PC-9 (cell line): Measurements from ENCODE around the gene SCT. TPM values are rescaled to one million over a fixed set of nuclear protein-coding genes. Genes with fewer than 3 reads are reported as not detected.

Experiments used
- BruUV-seq: library from RNA; stranded (reverse); fragments of 400-500 nt; replicated peaks from 2 replicates; lab custom pipeline; 2021; lab: Mats Ljungman, UMichigan
- CTCF ChIA-PET: fragments of 300-600 bp; sonication (Branson Sonifier 250); formaldehyde crosslinking; loops from one replicate; lab custom pipeline; 2022; ENCODE audit warnings: antibody characterized with exemption; lab: Charles Lee
- POLR2A ChIA-PET: fragments of 300-600 bp; sonication (Branson Sonifier 250); formaldehyde crosslinking; loops from one replicate; lab custom pipeline; 2022; ENCODE audit warnings: antibody characterized with exemption; ENCODE audit not compliant: unreplicated experiment; lab: Charles Lee
- DNase-seq, 2 experiments: peaks; one replicate each; pipeline versions ENCODE4 v3.0.0 to v3.0.0-alpha.2; 2015 to 2022; ENCODE audit warnings: mixed read lengths in 1 of 2
- H2AFZ ChIP-seq: fragments of 200-600 bp; sonication (generic); 2 replicates; pipeline ENCODE4 v1.8.1; 2017; ENCODE audit warnings: antibody characterized with exemption
- H3F3A ChIP-seq: fragments of 200-600 bp; sonication (generic); 2 replicates; pipeline ENCODE4 v1.8.1; 2017; ENCODE audit warnings: antibody characterized with exemption, mild to moderate bottlenecking, low read depth; ENCODE audit not compliant: insufficient read depth
- H3K27ac ChIP-seq: fragments of 200-600 bp; sonication (generic); 2 replicates; pipeline ENCODE4 v1.6.1; 2016; ENCODE audit warnings: mixed run types
- H3K27me3 ChIP-seq: fragments of 200-600 bp; sonication (generic); 2 replicates; pipeline ENCODE4 v1.6.1; 2016; ENCODE audit warnings: low read depth, mixed run types; ENCODE audit not compliant: insufficient read depth
- H3K36me3 ChIP-seq: fragments of 200-600 bp; sonication (generic); 2 replicates; pipeline ENCODE4 v1.6.1; 2016; ENCODE audit warnings: low read depth, mixed run types
- H3K4me1 ChIP-seq: fragments of 200-600 bp; sonication (generic); replicated peaks from 2 replicates; pipeline ENCODE4 v1.6.1; 2016; ENCODE audit warnings: mixed run types; ENCODE audit not compliant: insufficient read depth
- H3K4me2 ChIP-seq: fragments of 200-600 bp; sonication (generic); 2 replicates; pipeline ENCODE4 v1.6.1; 2017; ENCODE audit warnings: mixed run types
- H3K4me3 ChIP-seq: fragments of 200-600 bp; sonication (generic); 2 replicates; pipeline ENCODE4 v1.6.1; 2016; ENCODE audit warnings: mixed run types
- H3K79me2 ChIP-seq: fragments of 200-600 bp; sonication (generic); 2 replicates; pipeline ENCODE4 v1.6.1; 2017; ENCODE audit warnings: low read depth, mixed run types
- H3K9me2 ChIP-seq: fragments of 200-600 bp; sonication (generic); 2 replicates; pipeline ENCODE4 v1.8.1; 2017; ENCODE audit warnings: mild to moderate bottlenecking; ENCODE audit not compliant: insufficient read depth
- H3K9me3 ChIP-seq: fragments of 200-600 bp; sonication (generic); 2 replicates; pipeline ENCODE4 v1.8.1; 2016; ENCODE audit warnings: low read depth; ENCODE audit not compliant: insufficient read depth
- H4K20me1 ChIP-seq: fragments of 200-600 bp; sonication (generic); 2 replicates; pipeline ENCODE4 v1.8.1; 2017; ENCODE audit not compliant: insufficient read depth
- EZH2 ChIP-seq: fragments of 200-600 bp; sonication (generic); IDR thresholded peaks from 2 replicates; pipeline ENCODE4 v1.8.0; 2017; ENCODE audit warnings: antibody characterized with exemption, low read depth
- intact Hi-C: fragments of 100-400 bp; cut with micrococcal nuclease; formaldehyde crosslinking; loops from one replicate; pipeline ENCODE4 v1.10.0; 2022; ENCODE audit not compliant: unreplicated experiment
- total RNA-seq: library from RNA; stranded (reverse); gene quantifications from 2 replicates; pipeline ENCODE4 v1.2.3, GENCODE V29; 2021
- TF ChIP-seq, protein P1 (sequence below): fragments of 200-600 bp; sonication (generic); conservative IDR thresholded peaks from 2 replicates; pipeline ENCODE4 v1.6.1; 2017; ENCODE audit warnings: mixed run types, antibody characterized with exemption, mild to moderate bottlenecking, moderate library complexity

Gene SCT
- total RNA-seq, 1 experiment from 2014 or later, result not detected

DNA sequence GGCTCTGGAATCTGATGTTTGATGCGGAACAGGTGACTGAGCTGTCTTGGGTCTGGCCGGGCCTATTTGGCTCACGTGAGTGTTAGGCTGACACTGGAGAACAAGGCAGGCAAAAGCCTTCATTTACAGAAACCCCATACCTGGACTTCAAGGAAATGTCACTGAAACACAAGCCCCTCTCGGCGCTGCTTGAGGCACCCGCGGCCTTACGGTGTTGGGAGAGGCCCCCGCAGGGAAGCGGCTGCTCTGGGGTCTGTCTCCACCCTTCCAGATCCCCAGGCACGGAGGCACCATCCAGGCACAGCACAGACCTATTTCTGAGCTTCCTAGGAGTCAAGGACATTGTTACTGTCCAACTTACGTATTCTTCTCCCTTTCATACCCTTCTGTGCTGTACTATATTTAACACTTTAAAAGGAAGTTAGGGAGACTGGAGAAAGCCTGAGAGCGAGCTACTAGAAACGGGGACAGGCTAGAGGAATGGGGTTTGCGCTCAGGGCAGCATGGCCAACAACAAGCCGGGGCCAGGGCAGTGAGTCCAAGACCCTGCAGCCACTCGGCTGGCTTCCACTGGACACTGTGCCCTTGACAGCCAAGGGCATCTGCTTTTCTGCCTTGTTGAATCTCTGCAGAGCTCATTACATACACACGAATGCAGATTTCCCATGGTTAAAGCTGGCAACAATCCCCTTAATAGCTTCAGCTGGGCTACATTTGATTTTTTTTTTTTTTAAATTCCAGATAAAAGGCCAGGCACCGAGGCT lies 33.9 kb upstream of the SCT start:
- Histone ChIP-seq H3F3A (0 out of 2 replicates have a peak, but pooled peaks cover 6% of the 10 kb centered on the region), H3K9me2 (no peaks in the 10 kb centered on the region), H3K9me3 (no peaks in the 10 kb centered on the region), H3K4me2 (no peak overlapping the region), H3K4me3 (no peak overlapping the region), H3K4me1 (no peaks in the 10 kb centered on the region), H3K27me3 (no peaks in the 10 kb centered on the region), H3K36me3 (no peaks in the 10 kb centered on the region), H4K20me1 (peaks cover 8% of the 10 kb centered on the region; the same call in 1 of the 2 replicates), H3K79me2 (no peaks in the 10 kb centered on the region), H3K27ac (no peak overlapping the region), H2AFZ (no peak overlapping the region)
- CTCF ChIA-PET, result interaction anchor here (0.6 kb wide), 1 partner anchor 724 kb away, joined by 3 read pairs; no protein-coding TSS in a partner anchor
- DNase-seq, result no peak
- BruUV-seq, result no TSS peak
- POLR2A ChIA-PET, result no interaction called here
- intact Hi-C loops, result loop anchor here (5.0 kb wide), 1 partner anchor 101 kb away; no protein-coding TSS in a partner anchor
- TF ChIP-seq, protein P1, sequence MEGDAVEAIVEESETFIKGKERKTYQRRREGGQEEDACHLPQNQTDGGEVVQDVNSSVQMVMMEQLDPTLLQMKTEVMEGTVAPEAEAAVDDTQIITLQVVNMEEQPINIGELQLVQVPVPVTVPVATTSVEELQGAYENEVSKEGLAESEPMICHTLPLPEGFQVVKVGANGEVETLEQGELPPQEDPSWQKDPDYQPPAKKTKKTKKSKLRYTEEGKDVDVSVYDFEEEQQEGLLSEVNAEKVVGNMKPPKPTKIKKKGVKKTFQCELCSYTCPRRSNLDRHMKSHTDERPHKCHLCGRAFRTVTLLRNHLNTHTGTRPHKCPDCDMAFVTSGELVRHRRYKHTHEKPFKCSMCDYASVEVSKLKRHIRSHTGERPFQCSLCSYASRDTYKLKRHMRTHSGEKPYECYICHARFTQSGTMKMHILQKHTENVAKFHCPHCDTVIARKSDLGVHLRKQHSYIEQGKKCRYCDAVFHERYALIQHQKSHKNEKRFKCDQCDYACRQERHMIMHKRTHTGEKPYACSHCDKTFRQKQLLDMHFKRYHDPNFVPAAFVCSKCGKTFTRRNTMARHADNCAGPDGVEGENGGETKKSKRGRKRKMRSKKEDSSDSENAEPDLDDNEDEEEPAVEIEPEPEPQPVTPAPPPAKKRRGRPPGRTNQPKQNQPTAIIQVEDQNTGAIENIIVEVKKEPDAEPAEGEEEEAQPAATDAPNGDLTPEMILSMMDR, result no peak
- no peak for TF ChIP-seq EZH2

- Histone ChIP-seq H3K27me3 (no peaks in the 10 kb centered on the region), H3K4me3 (no peak overlapping the region), H4K20me1 (peaks cover 8% of the 10 kb centered on the region; the same call in 1 of the 2 replicates), H3F3A (0 out of 2 replicates have a peak, but pooled peaks cover 6% of the 10 kb centered on the region), H3K27ac (no peak overlapping the region), H3K9me2 (no peaks in the 10 kb centered on the region), H3K9me3 (no peaks in the 10 kb centered on the region), H3K4me2 (no peak overlapping the region), H2AFZ (no peak overlapping the region), H3K4me1 (no peaks in the 10 kb centered on the region), H3K36me3 (no peaks in the 10 kb centered on the region), H3K79me2 (no peaks in the 10 kb centered on the region)
- no TSS peak for BruUV-seq
- no peak for DNase-seq
- ChIA-PET POLR2A (no interaction called here), CTCF (interaction anchor here (0.6 kb wide), 1 partner anchor 725 kb away, joined by 3 read pairs; no protein-coding TSS in a partner anchor)
- TF ChIP-seq, protein P1, result no peak
- no peak for TF ChIP-seq EZH2
- intact Hi-C loops, result loop anchor here (5.0 kb wide), 1 partner anchor 102 kb away; no protein-coding TSS in a partner anchor
These were observed 33.3 kb upstream of the SCT start for GRCh38 chr11:660281-660680.

GRCh38 chr11:659532-660085 lies 32.6 kb upstream of the SCT start:
- H3K4me3 ChIP-seq, result no peak overlapping the region
- no peak overlapping the region for H2AFZ ChIP-seq
- H3K9me3 ChIP-seq, result no peaks in the 10 kb centered on the region
- peaks cover 8% of the 10 kb centered on the region; the same call in 1 of the 2 replicates for H4K20me1 ChIP-seq
- no peak for DNase-seq
- H3K4me2 ChIP-seq, result no peak overlapping the region
- ChIA-PET POLR2A (no interaction called here), CTCF (no interaction called here)
- no peaks in the 10 kb centered on the region for H3K4me1 ChIP-seq
- no peaks in the 10 kb centered on the region for H3K36me3 ChIP-seq
- BruUV-seq, result no TSS peak
- no peaks in the 10 kb centered on the region for H3K27me3 ChIP-seq
- TF ChIP-seq EZH2, result no peak
- TF ChIP-seq, protein P1, result no peak
- no peaks in the 10 kb centered on the region for H3K9me2 ChIP-seq
- intact Hi-C loops, result loop anchor here (5.0 kb wide), 1 partner anchor 103 kb away; no protein-coding TSS in a partner anchor
- 0 out of 2 replicates have a peak, but pooled peaks cover 6% of the 10 kb centered on the region for H3F3A ChIP-seq
- no peaks in the 10 kb centered on the region for H3K79me2 ChIP-seq
- no peak overlapping the region for H3K27ac ChIP-seq
